ENCODE results near the gene STAP1.

STAP1 gene

GRCh38 chr4:67556436-67556835 is 2.1 kb upstream of the STAP1 start:
- Histone ChIP-seq H3K9me3 (no peaks in the 10 kb centered on the region), H3K36me3 (no peaks in the 10 kb centered on the region), H3K4me1 (ENCODE audit: control insufficient read depth in 1 of 2, insufficient read depth in 1 of 2, low read depth in 1 of 2, low read length in 1 of 2) (peaks cover 14 to 19% of the 10 kb centered on the region in 2 experiments), H3K4me3 (ENCODE audit: low read depth in 1 of 2, low read length in 1 of 2) (no peak overlapping the region), H3K27ac (no peak overlapping the region), H3K27me3 (no peaks in the 10 kb centered on the region)
- TF ChIP-seq CTCF (IDR thresholded peaks at IDR 0.05), result no peak

- Histone ChIP-seq H3K4me3 (ENCODE audit: low read depth in 1 of 2, low read length in 1 of 2) (no peak overlapping the region), H3K27ac (no peak overlapping the region), H3K9me3 (no peaks in the 10 kb centered on the region), H3K27me3 (no peaks in the 10 kb centered on the region), H3K4me1 (ENCODE audit: control insufficient read depth in 1 of 2, insufficient read depth in 1 of 2, low read depth in 1 of 2, low read length in 1 of 2) (peaks cover 0 to under 1% of the 10 kb centered on the region in 2 experiments), H3K36me3 (no peaks in the 10 kb centered on the region)
- no peak for TF ChIP-seq CTCF (IDR thresholded peaks at IDR 0.05)
Observed at GRCh38 chr4:67565284-67565683, 6.8 kb downstream of the STAP1 start.

GRCh38 chr4:67566335-67566734 is 7.8 kb downstream of the STAP1 start:
- H3K9me3 ChIP-seq, result no peaks in the 10 kb centered on the region
- H3K27me3 ChIP-seq, result no peaks in the 10 kb centered on the region
- H3K4me3 ChIP-seq (ENCODE audit: low read depth in 1 of 2, low read length in 1 of 2), result no peak overlapping the region
- no peak overlapping the region for H3K27ac ChIP-seq
- no peak for TF ChIP-seq CTCF (IDR thresholded peaks at IDR 0.05)
- no peaks in the 10 kb centered on the region for H3K4me1 ChIP-seq (ENCODE audit: control insufficient read depth in 1 of 2, insufficient read depth in 1 of 2, low read depth in 1 of 2, low read length in 1 of 2)
- no peaks in the 10 kb centered on the region for H3K36me3 ChIP-seq

- no peak overlapping the region for H3K27ac ChIP-seq
- TF ChIP-seq CTCF (IDR thresholded peaks at IDR 0.05), result no peak
- no peaks in the 10 kb centered on the region for H3K4me1 ChIP-seq (ENCODE audit: control insufficient read depth in 1 of 2, insufficient read depth in 1 of 2, low read depth in 1 of 2, low read length in 1 of 2)
- H3K4me3 ChIP-seq (ENCODE audit: low read depth in 1 of 2, low read length in 1 of 2), result no peak overlapping the region
- H3K36me3 ChIP-seq, result no peaks in the 10 kb centered on the region
- H3K9me3 ChIP-seq, result no peaks in the 10 kb centered on the region
- H3K27me3 ChIP-seq, result no peaks in the 10 kb centered on the region
Observed at GRCh38 chr4:67568820-67569219, 10.3 kb downstream of the STAP1 start.

GRCh38 chr4:67570537-67570936 is 12.0 kb downstream of the STAP1 start:
- Histone ChIP-seq H3K9me3 (no peaks in the 10 kb centered on the region), H3K4me3 (ENCODE audit: low read depth in 1 of 2, low read length in 1 of 2) (no peak overlapping the region), H3K36me3 (no peaks in the 10 kb centered on the region), H3K27ac (no peak overlapping the region), H3K27me3 (no peaks in the 10 kb centered on the region), H3K4me1 (ENCODE audit: control insufficient read depth in 1 of 2, insufficient read depth in 1 of 2, low read depth in 1 of 2, low read length in 1 of 2) (peaks cover 5 to 6% of the 10 kb centered on the region in 2 experiments)
- TF ChIP-seq CTCF (IDR thresholded peaks at IDR 0.05), result no peak

GRCh38 chr4:67571975-67572374 is 13.4 kb downstream of the STAP1 start:
- no peaks in the 10 kb centered on the region for H3K27me3 ChIP-seq
- H3K4me1 ChIP-seq (ENCODE audit: control insufficient read depth in 1 of 2, insufficient read depth in 1 of 2, low read depth in 1 of 2, low read length in 1 of 2), result peaks cover 8 to 10% of the 10 kb centered on the region in 2 experiments
- H3K36me3 ChIP-seq, result no peaks in the 10 kb centered on the region
- H3K4me3 ChIP-seq (ENCODE audit: low read depth in 1 of 2, low read length in 1 of 2), result no peak overlapping the region
- TF ChIP-seq CTCF (IDR thresholded peaks at IDR 0.05), result no peak
- H3K27ac ChIP-seq, result no peak overlapping the region
- no peaks in the 10 kb centered on the region for H3K9me3 ChIP-seq

Measured in neutrophil (primary cell).